ENCODE data around the gene FBXO8.

Gene FBXO8

GRCh38 chr4:174209341-174209740, 74.1 kb downstream of the FBXO8 start:
- no peak for DNase-seq (ENCODE audit: low read depth in 2 of 2)

GRCh38 chr4:174207367-174207766, 76.1 kb downstream of the FBXO8 start:
- no peak for DNase-seq (ENCODE audit: low read depth in 2 of 2)

DNA sequence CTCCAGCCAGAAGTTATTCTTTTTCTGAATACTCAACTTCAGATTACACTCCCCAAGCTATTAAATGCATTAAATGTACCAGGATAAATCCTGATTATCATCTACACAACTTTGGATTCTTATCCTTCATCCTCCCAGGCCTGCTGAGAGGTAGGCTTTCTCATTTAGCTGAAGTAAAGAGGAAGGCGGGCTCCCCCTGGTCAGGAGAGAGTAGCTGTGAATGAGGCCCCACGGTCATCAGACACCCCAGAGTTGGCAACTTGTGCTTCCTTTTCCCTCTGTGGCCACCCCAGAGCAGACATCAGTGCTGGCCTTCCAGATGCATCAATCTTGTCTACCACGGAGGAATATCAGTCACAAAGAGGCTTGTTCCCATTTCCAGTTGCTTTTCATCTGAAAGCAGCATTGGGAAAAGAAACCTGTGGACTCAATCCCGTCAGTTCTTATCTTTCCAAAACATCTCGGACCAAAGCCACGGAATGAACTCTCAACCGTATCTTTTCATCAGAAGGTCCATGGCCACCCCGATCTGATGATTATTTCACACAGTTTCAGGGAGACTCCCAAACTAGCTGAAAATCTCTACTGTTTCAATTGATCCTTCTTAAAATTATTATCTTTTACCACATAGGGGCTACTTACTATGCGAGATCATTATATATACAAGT, 79.2 kb downstream of the FBXO8 start:
- no peak for DNase-seq (ENCODE audit: low read depth in 2 of 2)

- no peak for DNase-seq (ENCODE audit: low read depth in 2 of 2)
These were observed 81.6 kb downstream of the FBXO8 start for GRCh38 chr4:174201871-174202270.

DNA sequence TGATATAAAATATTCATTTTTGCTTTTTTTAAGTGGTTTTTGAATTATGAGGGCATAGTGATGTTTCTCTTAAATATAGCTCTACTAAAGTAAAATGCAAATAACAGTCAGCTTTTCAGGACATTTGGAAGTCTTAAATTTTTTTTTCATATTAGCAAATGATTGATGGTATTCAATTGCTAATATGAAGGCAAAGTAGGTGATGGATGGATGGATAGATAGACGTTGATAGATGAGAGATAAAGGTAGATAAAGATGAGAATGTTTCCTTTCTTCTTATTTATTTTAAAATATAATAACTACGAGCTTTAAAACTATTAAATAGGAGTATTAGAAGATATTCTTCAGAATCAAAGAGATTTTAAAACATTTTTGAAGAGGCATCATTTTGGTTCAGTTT, 83.7 kb downstream of the FBXO8 start:
- no peak for DNase-seq (ENCODE audit: low read depth in 2 of 2)

DNA sequence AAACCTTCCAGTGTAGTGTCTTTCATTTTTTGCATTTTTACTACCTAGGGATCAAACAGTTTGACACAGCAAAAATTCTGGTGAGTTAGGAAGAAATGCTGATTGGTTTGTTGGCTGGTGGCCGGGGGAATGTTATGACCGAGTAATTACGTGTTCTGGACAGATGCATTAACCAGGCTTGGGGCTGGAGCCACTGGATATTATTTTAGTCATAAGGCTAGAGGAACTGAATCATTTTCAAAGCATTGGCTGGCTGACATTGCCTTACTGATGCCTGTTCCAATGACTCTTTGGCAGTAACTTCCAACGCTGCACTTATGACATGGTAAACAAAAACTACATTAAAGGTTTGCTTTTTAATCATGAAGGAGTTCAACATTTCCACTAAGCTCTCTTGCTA, 84.6 kb downstream of the FBXO8 start:
- no peak for DNase-seq (ENCODE audit: low read depth in 2 of 2)

DNA sequence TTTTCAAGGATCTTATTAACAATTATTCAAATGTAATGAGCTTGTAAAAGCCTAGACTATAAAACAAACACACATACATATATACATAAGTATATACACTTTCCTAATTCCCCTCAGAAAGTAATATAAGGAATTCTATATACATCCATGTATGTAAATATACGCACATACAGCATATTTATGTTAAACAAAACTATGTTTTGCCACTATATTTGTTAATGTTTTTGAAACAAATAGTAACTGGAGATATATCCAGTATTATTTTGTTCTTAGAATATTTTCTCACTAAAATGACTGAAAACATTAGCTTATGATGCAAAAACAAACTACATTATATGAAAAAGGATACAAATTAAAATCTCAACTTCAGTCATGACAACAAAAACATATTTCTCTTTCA, 85.1 kb downstream of the FBXO8 start:
- no peak for DNase-seq (ENCODE audit: low read depth in 2 of 2)

DNA sequence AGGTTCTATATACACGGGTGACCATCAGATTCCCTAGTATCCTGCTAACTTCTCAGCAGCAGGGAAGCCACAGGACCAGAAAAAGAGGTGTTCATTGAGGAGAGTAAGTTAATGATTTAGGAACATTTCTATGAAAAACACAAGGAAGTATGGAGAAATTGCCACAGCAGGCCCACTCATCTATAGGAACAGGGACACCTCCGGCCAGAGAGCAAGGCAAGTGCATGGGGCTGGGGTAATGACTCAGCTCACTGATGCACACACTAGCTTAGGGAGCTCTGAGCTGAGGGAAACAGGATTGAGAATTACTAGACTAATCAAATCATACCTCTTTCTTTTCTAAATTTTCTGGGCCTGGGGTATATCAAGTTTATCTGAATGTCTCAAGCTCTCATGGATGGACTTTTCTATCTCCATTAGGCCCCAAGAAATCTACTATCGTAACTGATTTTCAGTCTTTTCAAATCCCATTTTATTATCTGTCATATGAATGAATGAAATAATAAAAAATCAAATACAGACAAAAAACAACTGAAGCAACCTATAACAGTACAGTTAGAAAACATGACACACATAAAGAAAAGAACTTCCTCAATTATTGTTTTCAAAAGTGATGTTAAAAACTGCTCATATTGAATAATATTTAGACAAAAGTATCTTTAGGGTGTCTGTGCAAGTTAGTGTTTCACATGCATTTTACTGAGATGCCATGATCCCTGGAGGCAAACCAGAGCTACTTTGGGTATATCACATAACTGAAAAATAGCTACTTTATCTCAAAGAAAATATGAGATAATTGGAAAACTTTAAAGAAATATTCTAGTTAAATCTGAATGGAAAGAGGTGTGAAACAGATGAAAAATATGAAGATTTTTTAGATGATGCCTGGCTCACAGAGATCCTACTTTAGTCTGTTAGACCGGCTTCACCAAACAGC, 89.8 kb downstream of the FBXO8 start:
- no peak for DNase-seq (ENCODE audit: low read depth in 2 of 2)

DNA sequence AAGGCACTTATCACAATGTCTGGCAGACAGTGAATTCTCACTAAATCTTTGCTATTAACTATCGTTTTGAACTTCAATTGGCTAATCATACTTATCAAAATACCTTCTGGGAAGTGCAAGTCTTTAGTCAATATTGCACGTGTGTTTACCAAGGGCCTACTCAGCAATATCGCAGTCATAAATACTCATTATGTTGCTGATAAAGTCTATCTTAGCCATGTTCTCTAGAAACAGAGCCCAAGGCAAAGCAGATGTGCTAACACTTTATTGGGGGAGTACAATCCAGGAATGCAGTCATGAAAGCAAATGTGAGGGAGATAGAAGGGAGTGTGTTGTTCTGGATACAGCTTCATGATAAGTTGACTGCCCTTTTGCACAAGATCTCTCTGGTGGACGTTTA, 90.5 kb downstream of the FBXO8 start:
- no peak for DNase-seq (ENCODE audit: low read depth in 2 of 2)

DNA sequence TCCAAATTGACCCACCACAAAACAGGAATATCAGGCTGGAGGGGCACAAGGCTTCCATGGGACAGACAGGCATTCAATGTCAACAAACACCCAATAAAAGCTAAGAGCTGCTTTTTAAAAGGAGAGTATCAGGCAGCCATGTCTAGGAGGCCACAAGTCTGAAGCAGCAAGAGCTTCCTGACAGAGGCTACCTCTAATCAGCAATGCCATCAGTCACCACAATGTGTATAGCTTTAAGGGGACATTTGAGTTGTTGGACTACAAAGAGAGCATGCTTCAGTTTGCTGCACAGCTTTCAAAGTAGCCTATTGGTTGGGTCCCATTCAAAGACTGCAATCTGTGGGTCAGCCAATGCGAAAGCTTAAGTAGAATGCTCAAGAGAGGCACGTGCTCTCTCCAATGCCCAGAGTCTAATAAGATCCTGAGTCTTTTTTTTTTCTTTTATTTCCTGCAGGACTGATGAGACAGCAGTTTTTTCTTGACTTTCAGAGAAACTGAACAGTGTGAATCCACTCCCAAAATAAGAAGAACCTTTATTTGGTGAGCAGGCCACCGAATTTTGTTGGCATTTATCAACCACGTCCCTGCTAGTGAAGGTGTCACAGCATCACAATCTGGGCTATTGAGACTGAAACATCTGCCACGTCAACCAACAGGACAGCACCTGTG, 92.5 kb downstream of the FBXO8 start:
- DNase-seq (ENCODE audit: low read depth in 2 of 2) = no peak

GRCh38 chr4:174189392-174190015, 94.0 kb downstream of the FBXO8 start:
- no peak for DNase-seq (ENCODE audit: low read depth in 2 of 2)

Data from stimulated activated CD4-positive, alpha-beta T cell treated with anti-CD3 and anti-CD28 coated beads, Interleukin-12 subunit alpha, Interleukin-12 subunit beta, amount 100 ng/mL, for 24 hours (primary cell).